A673 (cell line): ENCODE results near the gene C19orf73.

Source experiments
- CTCF ChIP-seq: fragments of 300-800, 200-600 bp; sonication (generic); conservative IDR thresholded peaks from 2 replicates; pipeline ENCODE4 v1.5.1; 2017; ENCODE audit warnings: low read depth, mild to moderate bottlenecking, antibody characterized with exemption, low read length, moderate library complexity, mixed read lengths
- EZH2 ChIP-seq: fragments of 200-600 bp; sonication (generic); IDR thresholded peaks from 2 replicates; pipeline ENCODE4 v1.6.1; 2017; ENCODE audit warnings: borderline replicate concordance, low read depth, mild to moderate bottlenecking, mixed read lengths, antibody characterized with exemption, low read length; ENCODE audit not compliant: poor library complexity, severe bottlenecking

- TF ChIP-seq CTCF (no peak), EZH2 (no peak)
Observed at GRCh38 chr19:49117677-49118564, 1.0 kb downstream of the C19orf73 start.
